ENCODE data around the gene CTSW.

CTSW gene

DNA sequence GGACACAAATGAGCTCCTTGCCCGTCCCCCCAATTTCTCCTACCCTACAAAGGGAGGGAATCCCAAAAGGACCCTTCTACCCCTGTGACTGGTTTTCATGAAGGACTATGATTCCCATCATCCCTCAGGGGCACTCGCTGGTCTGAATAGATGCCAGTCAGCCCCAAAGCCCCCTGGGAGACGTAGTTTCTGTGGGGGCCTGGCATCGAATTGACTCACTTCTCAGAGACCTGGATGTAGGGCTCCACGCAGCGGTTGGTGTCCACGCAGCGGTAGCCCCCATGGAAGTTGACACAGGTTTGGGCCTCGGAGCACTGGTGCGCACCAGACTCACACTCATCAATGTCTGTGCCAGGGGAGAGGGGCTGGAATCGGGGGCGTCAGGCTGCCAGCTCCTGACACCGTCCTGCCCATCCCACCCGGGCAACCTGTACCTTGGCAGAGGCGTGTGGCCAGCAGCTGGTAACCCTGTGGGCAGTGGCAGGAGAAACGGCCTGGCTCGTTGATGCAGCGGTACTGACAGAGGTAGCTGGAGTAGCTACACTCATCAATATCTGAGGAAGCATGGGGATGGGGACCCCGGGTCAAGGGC lies 11.5 kb upstream of the CTSW start:
- DNase-seq, result peak; percentile 20

- no peak for DNase-seq
These were observed 10.7 kb upstream of the CTSW start for GRCh38 chr11:65868907-65869306.

- DNase-seq, result no peak
These were observed 9.9 kb upstream of the CTSW start for GRCh38 chr11:65869643-65870306.

DNA sequence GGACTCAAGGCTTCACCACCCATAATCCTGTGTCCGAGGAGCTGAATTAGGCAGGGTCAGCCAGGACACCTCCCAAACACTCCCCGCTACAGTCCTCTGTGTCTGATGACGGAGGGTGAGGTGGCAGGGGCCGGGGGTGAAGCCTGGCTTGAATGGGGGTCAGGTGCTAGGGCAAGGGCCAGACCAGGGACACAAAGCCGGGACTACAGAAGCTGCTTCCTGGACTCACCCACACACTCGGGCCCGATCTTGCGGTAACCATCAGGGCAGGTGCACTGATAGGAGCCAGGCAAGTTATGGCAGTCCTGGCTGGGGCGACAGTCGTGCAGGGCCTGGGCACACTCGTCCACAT lies 9.4 kb upstream of the CTSW start:
- DNase-seq, result no peak

GRCh38 chr11:65870706-65871681 lies 8.6 kb upstream of the CTSW start:
- DNase-seq, result no peak

GRCh38 chr11:65871811-65872548 lies 7.7 kb upstream of the CTSW start:
- DNase-seq, result no peak

GRCh38 chr11:65872586-65873317 lies 6.9 kb upstream of the CTSW start, which contains the start of gene EFEMP2:
Gene EFEMP2, minus strand, starts transcription at chr11:65872800. Its CDS starts 446 bp downstream, at chr11:65872354.
- no peak for DNase-seq

- DNase-seq, result peak; percentile 87
These were observed 6.1 kb upstream of the CTSW start for GRCh38 chr11:65873318-65874156.

- DNase-seq, result no peak
These were observed 390 bp downstream of the CTSW start for GRCh38 chr11:65880027-65880426.

DNA sequence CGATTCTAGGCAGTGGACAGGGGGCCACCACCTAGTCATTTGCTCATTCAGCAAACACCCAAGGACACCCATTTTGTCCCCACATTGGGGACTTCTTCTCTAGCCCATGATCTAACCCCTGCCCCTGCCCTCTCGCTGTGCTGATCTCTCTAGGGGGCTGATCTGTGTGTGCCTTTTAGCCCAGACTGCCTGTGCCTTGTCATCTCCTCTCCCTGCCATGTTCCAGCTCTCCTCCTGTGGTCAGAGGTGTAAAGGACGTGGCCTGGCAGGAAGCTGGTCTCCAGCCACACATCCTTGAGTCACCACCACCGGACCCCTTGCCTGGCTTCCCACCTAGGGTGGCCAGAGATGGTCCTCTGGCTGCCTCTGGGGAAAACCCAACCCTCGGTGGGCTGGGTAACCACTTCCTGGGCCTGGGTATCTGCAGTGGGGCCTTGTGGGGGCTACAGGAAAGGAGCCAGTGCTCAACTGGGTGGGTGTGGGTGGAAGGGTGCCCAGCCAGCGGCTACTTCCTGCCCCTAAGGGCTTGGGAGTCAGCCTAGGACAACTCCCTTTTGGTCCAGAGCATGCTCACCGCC lies 1.3 kb downstream of the CTSW start:
- DNase-seq, result no peak

GRCh38 chr11:65882120-65883057 lies 2.8 kb downstream of the CTSW start:
- DNase-seq, result no peak

DNA sequence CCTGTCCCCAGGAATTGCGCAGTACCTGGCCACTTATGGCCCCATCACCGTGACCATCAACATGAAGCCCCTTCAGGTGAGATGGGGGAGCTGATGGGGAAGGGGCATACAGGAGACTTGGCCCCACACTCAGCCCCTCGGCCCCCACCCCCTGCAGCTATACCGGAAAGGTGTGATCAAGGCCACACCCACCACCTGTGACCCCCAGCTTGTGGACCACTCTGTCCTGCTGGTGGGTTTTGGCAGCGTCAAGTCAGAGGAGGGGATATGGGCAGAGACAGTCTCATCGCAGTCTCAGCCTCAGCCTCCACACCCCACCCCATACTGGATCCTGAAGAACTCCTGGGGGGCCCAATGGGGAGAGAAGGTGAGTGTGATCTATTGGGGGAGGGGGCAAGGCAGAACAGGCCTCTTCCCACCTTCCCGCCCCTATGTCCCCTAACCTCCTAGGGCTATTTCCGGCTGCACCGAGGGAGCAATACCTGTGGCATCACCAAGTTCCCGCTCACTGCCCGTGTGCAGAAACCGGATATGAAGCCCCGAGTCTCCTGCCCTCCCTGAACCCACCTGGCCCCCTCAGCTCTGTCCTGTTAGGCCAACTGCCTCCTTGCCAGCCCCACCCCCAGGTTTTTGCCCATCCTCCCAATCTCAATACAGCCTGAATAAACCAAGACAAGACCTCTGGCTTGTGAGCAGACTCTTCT lies 3.6 kb downstream of the CTSW start:
- no peak for DNase-seq

- no peak for DNase-seq
These were observed 4.4 kb downstream of the CTSW start for GRCh38 chr11:65883786-65884715.

DNA sequence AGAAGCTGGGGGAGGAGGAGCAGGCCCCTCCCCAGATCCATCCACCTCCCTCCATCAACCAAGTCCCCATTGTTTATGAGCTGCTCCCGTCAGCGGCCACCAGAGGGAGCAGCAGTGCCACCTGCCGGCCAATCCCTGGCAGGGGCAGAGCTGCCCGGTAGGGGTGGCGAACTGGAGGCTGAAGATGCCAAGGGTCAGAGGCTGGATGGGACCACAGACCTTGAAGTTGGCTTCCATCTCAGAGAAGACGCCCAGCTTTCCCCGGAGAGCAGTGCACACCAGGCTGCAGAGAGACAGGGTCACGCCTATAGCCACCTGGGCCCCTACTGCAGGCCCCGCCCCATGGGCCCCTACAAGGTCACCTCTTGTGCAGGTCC lies 5.1 kb downstream of the CTSW start:
- peak; percentile 74 for DNase-seq

GRCh38 chr11:65885231-65885630 lies 5.6 kb downstream of the CTSW start:
- DNase-seq, result no peak

- no peak for DNase-seq
These were observed 6.3 kb downstream of the CTSW start for GRCh38 chr11:65885808-65886536.

Measured in stimulated activated naive CD4-positive, alpha-beta T cell treated with Interleukin-2 at 50 U/mL for 16 hours (primary cell).